ENCODE data around the gene BCL7A. TPM values are rescaled to one million over a fixed set of nuclear protein-coding genes. Genes with fewer than 3 reads are reported as not detected.

BCL7A gene
- polyA plus RNA-seq, 1 of the 3 experiments (the other 2 are of a cell fraction) = 34.0 TPM

DNA sequence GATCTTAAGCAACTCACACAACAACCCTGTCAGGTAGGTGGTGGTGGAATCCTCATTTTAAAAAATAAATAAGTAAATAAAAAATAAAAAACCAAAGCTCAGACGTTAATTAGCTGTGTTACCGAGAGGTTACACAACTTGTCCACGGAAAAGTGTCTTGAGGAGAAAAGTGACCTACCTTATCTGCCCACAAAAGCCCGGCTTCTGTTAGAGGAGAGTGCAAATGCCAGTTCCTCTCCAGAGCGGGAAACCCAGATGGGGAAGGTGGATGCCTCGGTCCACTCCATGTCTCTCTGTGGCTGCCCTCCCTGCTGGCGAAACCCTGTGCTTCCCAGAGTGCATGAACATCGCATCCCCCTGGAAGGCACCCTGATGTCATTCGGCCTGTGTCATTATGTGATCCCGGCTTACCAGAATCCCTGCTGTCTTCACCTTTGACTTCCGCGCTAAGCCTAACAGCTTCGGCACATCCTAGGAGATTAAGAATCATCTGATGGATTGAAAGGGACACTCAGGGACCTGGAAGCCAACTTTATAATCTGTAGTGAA lies 63.2 kb downstream of the BCL7A start:
- Histone ChIP-seq H3K9ac (no peak overlapping the region), H3K4me1 (ENCODE audit: control insufficient read depth in 1 of 2, insufficient read depth in 2 of 2, low read depth in 1 of 2, low read length in 1 of 2) (peaks cover 15 to 31% of the 10 kb centered on the region in 2 experiments), H3K27ac (ENCODE audit: low read depth in 2 of 2, low read length in 1 of 2) (no peak overlapping the region), H4K20me1 (ENCODE audit: insufficient read depth) (peaks cover 40% of the 10 kb centered on the region), H3K9me3 (no peaks in the 10 kb centered on the region), H3K9me2 (no peaks in the 10 kb centered on the region), H3K4me2 (no peak overlapping the region), H3K79me2 (ENCODE audit: insufficient read depth) (peaks cover 100% of the 10 kb centered on the region), H3K27me3 (ENCODE audit: insufficient read depth) (no peaks in the 10 kb centered on the region), H3F3A (replicated peaks; ENCODE audit: insufficient read depth) (peaks cover 33% of the 10 kb centered on the region), H2AFZ (ENCODE audit: low read depth) (no peak overlapping the region), H3K4me3 (ENCODE audit: low read depth in 2 of 2, low read length in 1 of 2) (no peak overlapping the region), H3K36me3 (replicated peaks in 1 of 2; ENCODE audit: control insufficient read depth in 1 of 2, insufficient read depth in 2 of 2, low read length in 1 of 2) (peaks cover 9 to 11% of the 10 kb centered on the region in 2 experiments)
- no peak for DNase-seq
- ChIA-PET POLR2A (no interaction called here), CTCF (interaction anchor here (1.0 to 3.5 kb wide), 2 partner anchors 13 to 38 kb away, joined by 3 to 12 read pairs; no protein-coding TSS in a partner anchor)
- TF ChIP-seq, protein P1, sequence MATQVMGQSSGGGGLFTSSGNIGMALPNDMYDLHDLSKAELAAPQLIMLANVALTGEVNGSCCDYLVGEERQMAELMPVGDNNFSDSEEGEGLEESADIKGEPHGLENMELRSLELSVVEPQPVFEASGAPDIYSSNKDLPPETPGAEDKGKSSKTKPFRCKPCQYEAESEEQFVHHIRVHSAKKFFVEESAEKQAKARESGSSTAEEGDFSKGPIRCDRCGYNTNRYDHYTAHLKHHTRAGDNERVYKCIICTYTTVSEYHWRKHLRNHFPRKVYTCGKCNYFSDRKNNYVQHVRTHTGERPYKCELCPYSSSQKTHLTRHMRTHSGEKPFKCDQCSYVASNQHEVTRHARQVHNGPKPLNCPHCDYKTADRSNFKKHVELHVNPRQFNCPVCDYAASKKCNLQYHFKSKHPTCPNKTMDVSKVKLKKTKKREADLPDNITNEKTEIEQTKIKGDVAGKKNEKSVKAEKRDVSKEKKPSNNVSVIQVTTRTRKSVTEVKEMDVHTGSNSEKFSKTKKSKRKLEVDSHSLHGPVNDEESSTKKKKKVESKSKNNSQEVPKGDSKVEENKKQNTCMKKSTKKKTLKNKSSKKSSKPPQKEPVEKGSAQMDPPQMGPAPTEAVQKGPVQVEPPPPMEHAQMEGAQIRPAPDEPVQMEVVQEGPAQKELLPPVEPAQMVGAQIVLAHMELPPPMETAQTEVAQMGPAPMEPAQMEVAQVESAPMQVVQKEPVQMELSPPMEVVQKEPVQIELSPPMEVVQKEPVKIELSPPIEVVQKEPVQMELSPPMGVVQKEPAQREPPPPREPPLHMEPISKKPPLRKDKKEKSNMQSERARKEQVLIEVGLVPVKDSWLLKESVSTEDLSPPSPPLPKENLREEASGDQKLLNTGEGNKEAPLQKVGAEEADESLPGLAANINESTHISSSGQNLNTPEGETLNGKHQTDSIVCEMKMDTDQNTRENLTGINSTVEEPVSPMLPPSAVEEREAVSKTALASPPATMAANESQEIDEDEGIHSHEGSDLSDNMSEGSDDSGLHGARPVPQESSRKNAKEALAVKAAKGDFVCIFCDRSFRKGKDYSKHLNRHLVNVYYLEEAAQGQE (IDR thresholded peaks at IDR 0.05; ENCODE audit: low read depth, low read length) = no peak
- no peak for TF ChIP-seq SMC3 (IDR thresholded peaks at IDR 0.05; ENCODE audit: low read depth, low read length)
- WGBS (ENCODE audit: low lambda C conversion rate) = 92% methylated on average over 12 of the region's 13 CpGs

GRCh38 chr12:122085591-122085990 lies 63.9 kb downstream of the BCL7A start:
- CTCF ChIA-PET = interaction anchor here (3.5 kb wide), 1 partner anchor 12 kb away, joined by 12 read pairs; no protein-coding TSS in a partner anchor
- POLR2A ChIA-PET = no interaction called here
- H3K9me3 ChIP-seq = no peaks in the 10 kb centered on the region
- TF ChIP-seq, protein P2, sequence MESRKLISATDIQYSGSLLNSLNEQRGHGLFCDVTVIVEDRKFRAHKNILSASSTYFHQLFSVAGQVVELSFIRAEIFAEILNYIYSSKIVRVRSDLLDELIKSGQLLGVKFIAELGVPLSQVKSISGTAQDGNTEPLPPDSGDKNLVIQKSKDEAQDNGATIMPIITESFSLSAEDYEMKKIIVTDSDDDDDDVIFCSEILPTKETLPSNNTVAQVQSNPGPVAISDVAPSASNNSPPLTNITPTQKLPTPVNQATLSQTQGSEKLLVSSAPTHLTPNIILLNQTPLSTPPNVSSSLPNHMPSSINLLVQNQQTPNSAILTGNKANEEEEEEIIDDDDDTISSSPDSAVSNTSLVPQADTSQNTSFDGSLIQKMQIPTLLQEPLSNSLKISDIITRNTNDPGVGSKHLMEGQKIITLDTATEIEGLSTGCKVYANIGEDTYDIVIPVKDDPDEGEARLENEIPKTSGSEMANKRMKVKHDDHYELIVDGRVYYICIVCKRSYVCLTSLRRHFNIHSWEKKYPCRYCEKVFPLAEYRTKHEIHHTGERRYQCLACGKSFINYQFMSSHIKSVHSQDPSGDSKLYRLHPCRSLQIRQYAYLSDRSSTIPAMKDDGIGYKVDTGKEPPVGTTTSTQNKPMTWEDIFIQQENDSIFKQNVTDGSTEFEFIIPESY (IDR thresholded peaks at IDR 0.05; ENCODE audit: borderline replicate concordance, low read depth) = no peak
- no peak for TF ChIP-seq RCOR1 (IDR thresholded peaks at IDR 0.05; ENCODE audit: low read length)
- TF ChIP-seq FOXM1 (IDR thresholded peaks at IDR 0.05; ENCODE audit: low read depth) = no peak
- TF ChIP-seq NRF1 (IDR thresholded peaks at IDR 0.05; ENCODE audit: low read depth, low read length) = no peak
- no peak for TF ChIP-seq GABPA (IDR thresholded peaks at IDR 0.05; ENCODE audit: low read depth)
- TF ChIP-seq IRF3 (IDR thresholded peaks at IDR 0.05; ENCODE audit: low read depth, low read length) = no peak
- no peak for TF ChIP-seq CTCF (IDR thresholded peaks at IDR 0.05)
- no peak for TF ChIP-seq RFX5 (IDR thresholded peaks at IDR 0.05; ENCODE audit: low read length)
- no peak for TF ChIP-seq RXRA (IDR thresholded peaks at IDR 0.05; ENCODE audit: borderline replicate concordance, low read depth)
- no peak for TF ChIP-seq JUND (IDR thresholded peaks at IDR 0.05)
- no peak for TF ChIP-seq MAX (IDR thresholded peaks at IDR 0.05; ENCODE audit: low read depth)
- no peak for TF ChIP-seq USF1 (IDR thresholded peaks at IDR 0.05; ENCODE audit: borderline replicate concordance, low read depth)

More at GRCh38 chr12:122085591-122085990, 63.9 kb downstream of the BCL7A start:
- no peak for DNase-seq
- 95% methylated on average over 5 of the region's 5 CpGs for WGBS (ENCODE audit: low lambda C conversion rate)
- Histone ChIP-seq H3K36me3 (replicated peaks in 1 of 2; ENCODE audit: control insufficient read depth in 1 of 2, insufficient read depth in 2 of 2, low read length in 1 of 2) (peaks cover 9 to 11% of the 10 kb centered on the region in 2 experiments), H3K4me1 (ENCODE audit: control insufficient read depth in 1 of 2, insufficient read depth in 2 of 2, low read depth in 1 of 2, low read length in 1 of 2) (peaks cover 15 to 26% of the 10 kb centered on the region in 2 experiments), H3K79me2 (ENCODE audit: insufficient read depth) (peaks cover 98% of the 10 kb centered on the region), H3F3A (replicated peaks; ENCODE audit: insufficient read depth) (peaks cover 32% of the 10 kb centered on the region), H3K4me3 (ENCODE audit: low read depth in 2 of 2, low read length in 1 of 2) (no peak overlapping the region), H3K4me2 (no peak overlapping the region), H4K20me1 (ENCODE audit: insufficient read depth) (peaks cover 40% of the 10 kb centered on the region), H3K27me3 (ENCODE audit: insufficient read depth) (no peaks in the 10 kb centered on the region), H3K9me2 (no peaks in the 10 kb centered on the region), H3K9ac (no peak overlapping the region), H3K27ac (ENCODE audit: low read depth in 2 of 2, low read length in 1 of 2) (no peak overlapping the region), H2AFZ (ENCODE audit: low read depth) (no peak overlapping the region)
